IMR-90 (cell line): ENCODE data around the gene EXD1. TPM values are rescaled to one million over a fixed set of nuclear protein-coding genes. Genes with fewer than 3 reads are reported as not detected.

Experiments
- ATAC-seq: fragments of 200-7000 bp; cut with Tn5 transposase; 2 replicates; pipeline ENCODE4 v1.9.1; 2020; ENCODE audit warnings: low read depth, mild to moderate bottlenecking, moderate library complexity
- Bru-seq: library from RNA; stranded (reverse); fragments of 400-500 nt; gene quantifications from one replicate; lab custom pipeline; 2021; lab: Mats Ljungman, UMichigan
- BruChase-seq, 2 experiments: library from RNA; stranded (reverse); fragments of 400-500 nt; gene quantifications; one replicate each; lab custom pipeline; 2021; lab: Mats Ljungman, UMichigan
- BruUV-seq: library from RNA; stranded (reverse); fragments of 400-500 nt; replicated peaks from 2 replicates; lab custom pipeline; 2021; lab: Mats Ljungman, UMichigan
- CTCF ChIA-PET: fragments of 300-600 bp; formaldehyde crosslinking; extraction: SDS; loops from one replicate; lab custom pipeline; 2021; ENCODE audit warnings: antibody characterized with exemption; lab: Yijun Ruan, JAX
- POLR2A ChIA-PET: fragments of 300-600 bp; sonication (Branson Sonifier 250); formaldehyde crosslinking; loops from one replicate; lab custom pipeline; 2022; ENCODE audit warnings: antibody characterized with exemption; ENCODE audit not compliant: unreplicated experiment; lab: Charles Lee
- DNase-seq: peaks from one replicate; pipeline ENCODE4 v3.0.0; 2013
- H2AFZ ChIP-seq: replicated peaks from 2 replicates; pipeline ENCODE3; 2013; ENCODE audit warnings: low read length, mild to moderate bottlenecking; ENCODE audit not compliant: poor library complexity
- H2AK5ac ChIP-seq: 2 replicates; pipeline ENCODE4 v1.6.1; 2013; ENCODE audit warnings: low read depth, low read length, inconsistent platforms
- H2AK9ac ChIP-seq: replicated peaks from 2 replicates; pipeline ENCODE3; 2013; ENCODE audit warnings: mild to moderate bottlenecking, low read depth, low read length, moderate library complexity; ENCODE audit not compliant: poor library complexity
- H2BK120ac ChIP-seq: 2 replicates; pipeline ENCODE4 v1.6.1; 2013; ENCODE audit warnings: low read depth, low read length, inconsistent platforms
- H2BK15ac ChIP-seq: 3 replicates; pipeline ENCODE4 v1.6.1; 2013; ENCODE audit warnings: low read depth, low read length, inconsistent platforms
- H2BK20ac ChIP-seq: 2 replicates; pipeline ENCODE4 v1.6.1; 2013; ENCODE audit warnings: low read depth, mild to moderate bottlenecking, inconsistent platforms, low read length, moderate library complexity
- H2BK5ac ChIP-seq: 2 replicates; pipeline ENCODE4 v1.6.1; 2013; ENCODE audit warnings: mild to moderate bottlenecking, low read depth, low read length, inconsistent platforms; ENCODE audit not compliant: poor library complexity, severe bottlenecking
- H3K14ac ChIP-seq: replicated peaks from 2 replicates; pipeline ENCODE4 v1.6.1; 2013; ENCODE audit warnings: low read depth, low read length, inconsistent platforms
- H3K18ac ChIP-seq: 2 replicates; pipeline ENCODE4 v1.6.1; 2013; ENCODE audit warnings: low read depth, low read length, control low read depth
- H3K23ac ChIP-seq: 2 replicates; pipeline ENCODE4 v1.6.1; 2013; ENCODE audit warnings: low read depth, low read length, inconsistent platforms
- H3K27ac ChIP-seq: 2 replicates; pipeline ENCODE4 v1.5.1; 2013; ENCODE audit warnings: mild to moderate bottlenecking, control low read depth, low read length; ENCODE audit not compliant: insufficient read depth
- H3K27me3 ChIP-seq: 2 replicates; pipeline ENCODE4 v1.6.1; 2013; ENCODE audit warnings: low read length; ENCODE audit not compliant: control insufficient read depth, insufficient read depth
- H3K36me3 ChIP-seq: 2 replicates; pipeline ENCODE4 v1.6.1; 2013; ENCODE audit warnings: low read length, mixed read lengths; ENCODE audit not compliant: control insufficient read depth, insufficient read depth
- H3K4ac ChIP-seq: 2 replicates; pipeline ENCODE4 v1.6.1; 2013; ENCODE audit warnings: low read depth, low read length, inconsistent platforms
- H3K4me1 ChIP-seq: 2 replicates; pipeline ENCODE4 v1.6.1; 2013; ENCODE audit warnings: low read length, mixed read lengths; ENCODE audit not compliant: control insufficient read depth, insufficient read depth
- H3K4me2 ChIP-seq: 2 replicates; pipeline ENCODE4 v1.6.1; 2013; ENCODE audit warnings: low read depth, mild to moderate bottlenecking, control low read depth, low read length, moderate library complexity
- H3K4me3 ChIP-seq: 2 replicates; pipeline ENCODE4 v1.5.1; 2013; ENCODE audit warnings: low read depth, mild to moderate bottlenecking, control low read depth, low read length, moderate library complexity; ENCODE audit not compliant: insufficient read depth
- H3K56ac ChIP-seq: 2 replicates; pipeline ENCODE4 v1.6.1; 2013; ENCODE audit warnings: low read length, inconsistent platforms; ENCODE audit not compliant: insufficient read depth; ENCODE audit errors: extremely low read depth
- H3K79me1 ChIP-seq, 2 experiments: 2 replicates each; pipeline ENCODE4 v1.6.1; 2013; ENCODE audit warnings: low read length in 2 of 2, inconsistent platforms in 1 of 2, low read depth in 1 of 2
- H3K9ac ChIP-seq: 2 replicates; pipeline ENCODE4 v1.6.1; 2013; ENCODE audit warnings: low read depth, low read length, control low read depth
- H3K9me1 ChIP-seq: 2 replicates; pipeline ENCODE4 v1.6.1; 2013; ENCODE audit warnings: low read length, inconsistent platforms; ENCODE audit not compliant: insufficient read depth
- H3K9me3 ChIP-seq: 2 replicates; pipeline ENCODE4 v1.6.1; 2013; ENCODE audit warnings: low read length; ENCODE audit not compliant: control insufficient read depth, insufficient read depth
- H4K20me1 ChIP-seq: 2 replicates; pipeline ENCODE4 v1.6.1; 2013; ENCODE audit warnings: low read length, inconsistent platforms; ENCODE audit not compliant: insufficient read depth
- H4K5ac ChIP-seq: 2 replicates; pipeline ENCODE4 v1.6.1; 2013; ENCODE audit warnings: mild to moderate bottlenecking, low read depth, low read length, control low read depth
- H4K8ac ChIP-seq, 2 experiments: 2 replicates each; pipeline ENCODE4 v1.6.1; 2013; ENCODE audit warnings: low read depth in 2 of 2, low read length in 2 of 2, control low read depth in 1 of 2, inconsistent platforms in 1 of 2
- H4K91ac ChIP-seq: 2 replicates; pipeline ENCODE4 v1.6.1; 2013; ENCODE audit warnings: low read depth, low read length, inconsistent platforms; ENCODE audit not compliant: insufficient read depth
- BHLHE40 ChIP-seq: fragments of 150-350 bp; IDR thresholded peaks from 2 replicates; pipeline ENCODE4 v1.6.1; 2016; ENCODE audit warnings: mild to moderate bottlenecking, low read depth, low read length
- FOS ChIP-seq: fragments of 150-350 bp; IDR thresholded peaks from 2 replicates; pipeline ENCODE4 v1.6.1; 2016; ENCODE audit warnings: low read depth, low read length
- MAFK ChIP-seq: IDR thresholded peaks from 2 replicates; pipeline ENCODE4 v1.6.1; 2012; ENCODE audit warnings: low read depth, low read length, improper control_type of control experiment
- MAZ ChIP-seq: IDR thresholded peaks from 2 replicates; pipeline ENCODE4 v1.6.1; 2012; ENCODE audit warnings: low read depth, mild to moderate bottlenecking, low read length, improper control_type of control experiment, moderate library complexity, borderline replicate concordance
- MXI1 ChIP-seq: IDR thresholded peaks from 2 replicates; pipeline ENCODE4 v1.6.1; 2012; ENCODE audit warnings: low read depth, mild to moderate bottlenecking, low read length, moderate library complexity, borderline replicate concordance
- NFE2L2 ChIP-seq: fragments of 150-350 bp; IDR thresholded peaks from 2 replicates; pipeline ENCODE4 v1.6.1; 2016; ENCODE audit warnings: low read depth, mild to moderate bottlenecking, low read length
- POLR2A ChIP-seq: IDR thresholded peaks from 2 replicates; pipeline ENCODE4 v1.6.1; 2012; ENCODE audit warnings: mild to moderate bottlenecking, low read depth, low read length
- RFX5 ChIP-seq: IDR thresholded peaks from 2 replicates; pipeline ENCODE4 v1.8.0; 2012; ENCODE audit warnings: low read depth, mild to moderate bottlenecking, low read length, moderate library complexity
- whole genome bisulfite sequencing, 2 experiments: methylation state at CpG; one replicate each; pipeline versions ENCODE4 v1.1.5 to v1.1.7; 2013; ENCODE audit warnings: missing lambda C conversion rate in 2 of 2; ENCODE audit not compliant: insufficient read length in 1 of 2; ENCODE audit errors: extremely low coverage in 2 of 2; 5-methylcytosine and 5-hydroxymethylcytosine counted together
- dilution Hi-C: fragments of 300-500 bp; cut with HindIII; formaldehyde crosslinking; loops from one replicate; pipeline ENCODE4 v1.14.3; 2018; ENCODE audit warnings: low sequenced_read_pairs; ENCODE audit not compliant: unreplicated experiment
- in situ Hi-C: fragments of 300-500 bp; cut with MboI; formaldehyde crosslinking; loops from 3 replicates; pipeline ENCODE4 v1.14.3; 2019; ENCODE audit warnings: low sequenced_read_pairs, inconsistent platforms, mixed read lengths
- intact Hi-C: fragments of 100-400 bp; cut with micrococcal nuclease; formaldehyde crosslinking; loops from 2 replicates; pipeline ENCODE4 v1.10.0; 2022
- long read RNA-seq: library from polyadenylated mRNA; unstranded; transcript quantifications from one replicate; pipeline ENCODE4 v2.0.0, GENCODE V29; 2021; ENCODE audit not compliant: unreplicated experiment
- polyA plus RNA-seq, 3 experiments: library from polyadenylated mRNA; depleted of rRNA; stranded (reverse); fragments of >200 nt; gene quantifications; 2 replicates each; pipeline ENCODE4 v1.2.3, GENCODE V29; 2012; ENCODE audit warnings: low replicate concordance in 1 of 3
- total RNA-seq: library from RNA; depleted of rRNA; stranded (reverse); fragments of >200 nt; gene quantifications from 2 replicates; pipeline ENCODE4 v1.2.3, GENCODE V29; 2012; rRNA removed
- TF ChIP-seq, protein P1 (sequence below): conservative IDR thresholded peaks from 2 replicates; pipeline ENCODE4 v1.5.1; 2012; ENCODE audit warnings: mild to moderate bottlenecking, low read depth, low read length, improper control_type of control experiment
- TF ChIP-seq, protein P2 (sequence below): fragments of 150-350 bp; IDR thresholded peaks from 2 replicates; pipeline ENCODE4 v1.6.1; 2017; ENCODE audit warnings: mild to moderate bottlenecking, antibody characterized with exemption, low read length, low read depth

Gene EXD1, protein sequence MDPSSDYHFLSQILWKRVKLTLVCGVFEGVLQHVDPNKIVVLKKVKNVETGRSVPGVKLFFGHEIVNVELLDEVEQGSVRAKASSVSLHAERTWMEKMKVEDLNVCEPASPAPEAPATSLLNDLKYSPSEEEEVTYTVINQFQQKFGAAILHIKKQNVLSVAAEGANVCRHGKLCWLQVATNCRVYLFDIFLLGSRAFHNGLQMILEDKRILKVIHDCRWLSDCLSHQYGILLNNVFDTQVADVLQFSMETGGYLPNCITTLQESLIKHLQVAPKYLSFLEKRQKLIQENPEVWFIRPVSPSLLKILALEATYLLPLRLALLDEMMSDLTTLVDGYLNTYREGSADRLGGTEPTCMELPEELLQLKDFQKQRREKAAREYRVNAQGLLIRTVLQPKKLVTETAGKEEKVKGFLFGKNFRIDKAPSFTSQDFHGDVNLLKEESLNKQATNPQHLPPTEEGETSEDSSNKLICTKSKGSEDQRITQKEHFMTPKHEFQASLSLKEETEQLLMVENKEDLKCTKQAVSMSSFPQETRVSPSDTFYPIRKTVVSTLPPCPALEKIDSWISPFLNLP
- total RNA-seq (not detected in 2 replicates), polyA plus RNA-seq (2012; rRNA removed) (not detected in 2 replicates), Bru-seq, nascent RNA (percentile 7 among the genes with signal in this experiment), BruChase-seq, experiment 1, labeled RNA remaining after a 6-hour chase (percentile 14 among the genes with signal in this experiment), BruChase-seq, experiment 2, labeled RNA remaining after a 2-hour chase (percentile 10 among the genes with signal in this experiment)
- not detected in 2 replicates for polyA plus RNA-seq (2012; cell fraction: cytosol; rRNA removed)
- not detected in 2 replicates for polyA plus RNA-seq (2012; cell fraction: nucleus; rRNA removed; ENCODE audit: low replicate concordance)
- long read RNA-seq: 0 reads

DNA sequence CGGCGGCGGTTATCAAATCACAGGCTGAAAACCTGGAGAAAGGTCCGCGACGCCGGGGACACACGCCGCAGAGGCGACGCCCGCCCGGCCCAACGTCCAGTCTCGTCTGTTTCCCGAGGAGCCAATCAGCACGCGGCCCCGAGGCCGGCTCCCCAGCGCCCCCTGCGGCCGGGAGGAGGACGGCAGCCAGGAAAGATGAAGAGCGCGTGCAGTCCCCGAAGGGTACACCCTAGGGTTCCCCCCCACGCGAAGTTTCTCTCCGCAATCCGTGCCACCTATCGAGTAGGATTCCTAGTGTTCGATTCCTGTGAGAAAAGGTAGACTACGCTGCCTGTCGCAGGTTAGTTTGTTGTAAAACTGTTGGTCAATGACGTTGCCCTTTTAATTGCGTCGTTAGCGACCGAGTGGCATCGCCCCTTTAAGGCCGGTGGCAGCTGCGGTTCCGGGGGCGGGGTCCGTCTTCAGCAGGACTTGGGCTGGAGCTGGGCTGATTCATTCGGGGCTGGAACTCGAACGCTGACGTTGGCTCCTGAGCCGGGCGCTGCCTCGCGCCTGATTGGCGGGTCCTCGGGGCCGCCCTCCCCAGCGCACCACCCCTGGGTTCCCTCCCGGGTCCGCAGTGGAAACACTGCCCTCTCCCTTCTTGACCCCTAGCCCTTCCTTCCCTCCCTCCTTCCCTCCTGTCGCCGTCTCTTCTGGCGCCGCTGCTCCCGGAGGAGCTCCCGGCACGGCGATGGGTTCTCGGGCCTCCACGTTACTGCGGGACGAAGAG is at the start of gene EXD1, which contains the start of gene CHP1:
EXD1 (minus strand) TSS at position 108 of the 772 bp plus-strand sequence. CDS start 4,182 bp downstream, outside the sequence.
CHP1 (plus strand) TSS at position 619 of the 772 bp plus-strand sequence; CDS start at position 734, 115 bp downstream.
- Histone ChIP-seq H3K9me3 (no peaks in the 10 kb centered on the region), H2BK15ac (peak within 1 kb of the TSS; percentile 89; the same call in 2 of the 3 replicates), H3K14ac (peak within 1 kb of the TSS; percentile 92), H4K91ac (peak within 1 kb of the TSS; percentile 91), H3K18ac (peak within 1 kb of the TSS; percentile 65), H2AFZ (peak within 1 kb of the TSS; percentile 94), H3K4me3 (peak within 1 kb of the TSS; percentile 90), H3K36me3 (no peaks in the 10 kb centered on the region), H4K5ac (peak within 1 kb of the TSS; percentile 62), H2BK120ac (peak within 1 kb of the TSS; percentile 96), H4K8ac (peak within 1 kb of the TSS; percentile 69 to 95), H3K9ac (peak within 1 kb of the TSS; percentile 90), H3K27ac (peak within 1 kb of the TSS; percentile 94), H3K4me1 (peaks cover 10% of the 10 kb centered on the region), H3K23ac (peak within 1 kb of the TSS; percentile 87), H3K9me1 (peaks cover 13% of the 10 kb centered on the region), H4K20me1 (peaks cover 24% of the 10 kb centered on the region; the same call in 1 of the 2 replicates), H3K4me2 (peak within 1 kb of the TSS; percentile 97), H3K79me1 (peaks cover 24 to 42% of the 10 kb centered on the region in 2 experiments), H3K56ac (peak within 1 kb of the TSS; percentile 59), H2BK20ac (peak within 1 kb of the TSS; percentile 93; the same call in 1 of the 2 replicates), H3K27me3 (0 out of 2 replicates have a peak, but pooled peaks cover 1% of the 10 kb centered on the region), H2AK9ac (peak within 1 kb of the TSS; percentile 95), H2BK5ac (peak within 1 kb of the TSS; percentile 91), H2AK5ac (0 out of 2 replicates have a peak within 1 kb of the TSS, but pooled peaks have one; percentile 52), H3K4ac (peak within 1 kb of the TSS; percentile 94)
- DNase-seq: peak; percentile 97
- TF ChIP-seq, protein P1, sequence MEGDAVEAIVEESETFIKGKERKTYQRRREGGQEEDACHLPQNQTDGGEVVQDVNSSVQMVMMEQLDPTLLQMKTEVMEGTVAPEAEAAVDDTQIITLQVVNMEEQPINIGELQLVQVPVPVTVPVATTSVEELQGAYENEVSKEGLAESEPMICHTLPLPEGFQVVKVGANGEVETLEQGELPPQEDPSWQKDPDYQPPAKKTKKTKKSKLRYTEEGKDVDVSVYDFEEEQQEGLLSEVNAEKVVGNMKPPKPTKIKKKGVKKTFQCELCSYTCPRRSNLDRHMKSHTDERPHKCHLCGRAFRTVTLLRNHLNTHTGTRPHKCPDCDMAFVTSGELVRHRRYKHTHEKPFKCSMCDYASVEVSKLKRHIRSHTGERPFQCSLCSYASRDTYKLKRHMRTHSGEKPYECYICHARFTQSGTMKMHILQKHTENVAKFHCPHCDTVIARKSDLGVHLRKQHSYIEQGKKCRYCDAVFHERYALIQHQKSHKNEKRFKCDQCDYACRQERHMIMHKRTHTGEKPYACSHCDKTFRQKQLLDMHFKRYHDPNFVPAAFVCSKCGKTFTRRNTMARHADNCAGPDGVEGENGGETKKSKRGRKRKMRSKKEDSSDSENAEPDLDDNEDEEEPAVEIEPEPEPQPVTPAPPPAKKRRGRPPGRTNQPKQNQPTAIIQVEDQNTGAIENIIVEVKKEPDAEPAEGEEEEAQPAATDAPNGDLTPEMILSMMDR: peak; percentile 88
- no peak; the same call in 1 of the 2 replicates for TF ChIP-seq MAFK
- peak; percentile 39 for TF ChIP-seq FOS
- 0 out of 2 replicates have a peak, but pooled peaks have one; percentile 30 for TF ChIP-seq BHLHE40
- TF ChIP-seq POLR2A: peak; percentile 74
- peak; percentile 92; the same call in 1 of the 2 replicates for TF ChIP-seq MAZ
- peak; percentile 51; the same call in 1 of the 2 replicates for TF ChIP-seq MXI1
- TF ChIP-seq, protein P2, sequence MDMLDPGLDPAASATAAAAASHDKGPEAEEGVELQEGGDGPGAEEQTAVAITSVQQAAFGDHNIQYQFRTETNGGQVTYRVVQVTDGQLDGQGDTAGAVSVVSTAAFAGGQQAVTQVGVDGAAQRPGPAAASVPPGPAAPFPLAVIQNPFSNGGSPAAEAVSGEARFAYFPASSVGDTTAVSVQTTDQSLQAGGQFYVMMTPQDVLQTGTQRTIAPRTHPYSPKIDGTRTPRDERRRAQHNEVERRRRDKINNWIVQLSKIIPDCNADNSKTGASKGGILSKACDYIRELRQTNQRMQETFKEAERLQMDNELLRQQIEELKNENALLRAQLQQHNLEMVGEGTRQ: peak; percentile 23; the same call in 1 of the 2 replicates
- no peak for TF ChIP-seq RFX5
- TF ChIP-seq NFE2L2: no peak
- BruUV-seq: no TSS peak
- ChIA-PET POLR2A (interaction anchor here (1.0 kb wide), 1 partner anchor 19 kb away, joined by 3 read pairs; no protein-coding TSS in a partner anchor), CTCF (interaction anchor here (0.6 to 0.8 kb wide), 2 partner anchors 12 to 88 kb away, joined by 3 read pairs; no protein-coding TSS in a partner anchor)
- WGBS, 2 experiments: 1% methylated on average over 32 of the region's 72 CpGs; no CpG with 5 or more reads in 1 of the 2 experiments
- peak; percentile 99 for ATAC-seq
- in situ Hi-C loops (no loop called here), dilution Hi-C loops (no loop called here), intact Hi-C loops (loop anchor here (5.0 to 10.0 kb wide), 2 partner anchors 101 to 184 kb away; partner anchors contain the start of genes NUSAP1, OIP5 and RTF1)
